Endodermal cell (in vitro differentiated cells): Measurements from ENCODE around the gene PCBP3. TPM values are rescaled to one million over a fixed set of nuclear protein-coding genes. Genes with fewer than 3 reads are reported as not detected.

Experiments
- DNase-seq: peaks from one replicate; pipeline ENCODE4 v3.0.0-alpha.2; 2017
- H3K27ac ChIP-seq: 2 replicates; pipeline ENCODE4 v1.5.1; 2013; ENCODE audit warnings: mild to moderate bottlenecking, low read depth, low read length, moderate library complexity
- H3K27me3 ChIP-seq: 2 replicates; pipeline ENCODE4 v1.6.1; 2013; ENCODE audit warnings: mild to moderate bottlenecking, low read length, moderate library complexity; ENCODE audit not compliant: insufficient read depth, control insufficient read depth, poor library complexity, severe bottlenecking
- H3K36me3 ChIP-seq: 2 replicates; pipeline ENCODE4 v1.7.0; 2013; ENCODE audit warnings: mild to moderate bottlenecking, low read length, moderate library complexity; ENCODE audit not compliant: control insufficient read depth, insufficient read depth
- H3K4me1 ChIP-seq: one replicate; pipeline ENCODE4 v1.7.0; 2013; ENCODE audit warnings: low read length; ENCODE audit not compliant: control insufficient read depth, insufficient read depth
- H3K4me3 ChIP-seq: 2 replicates; pipeline ENCODE4 v1.5.1; 2013; ENCODE audit warnings: mild to moderate bottlenecking, low read length, moderate library complexity
- H3K9ac ChIP-seq: 2 replicates; pipeline ENCODE4 v1.6.1; 2013; ENCODE audit warnings: mild to moderate bottlenecking, low read length, moderate library complexity; ENCODE audit not compliant: poor library complexity, severe bottlenecking; ENCODE audit errors: extremely low read depth
- H3K9me3 ChIP-seq: 2 replicates; pipeline ENCODE4 v1.6.1; 2013; ENCODE audit warnings: mild to moderate bottlenecking, low read length, moderate library complexity; ENCODE audit not compliant: control insufficient read depth
- H3K27ac Mint-ChIP-seq: 2 replicates; pipeline ENCODE4 v1.8.0; 2020; ENCODE audit warnings: mixed read lengths
- H3K27me3 Mint-ChIP-seq: 2 replicates; pipeline ENCODE4 v1.8.0; 2021; ENCODE audit warnings: mild to moderate bottlenecking, mixed read lengths; ENCODE audit not compliant: insufficient read depth
- H3K36me3 Mint-ChIP-seq: 2 replicates; pipeline ENCODE4 v1.8.0; 2020; ENCODE audit warnings: low read depth, mixed read lengths
- H3K4me1 Mint-ChIP-seq: 2 replicates; pipeline ENCODE4 v1.8.0; 2020; ENCODE audit warnings: mixed read lengths
- H3K4me3 Mint-ChIP-seq: 2 replicates; pipeline ENCODE4 v1.8.0; 2020; ENCODE audit warnings: mild to moderate bottlenecking, moderate library complexity, mixed read lengths
- H3K9me3 Mint-ChIP-seq: 2 replicates; pipeline ENCODE4 v1.8.0; 2020; ENCODE audit warnings: mild to moderate bottlenecking, mixed read lengths
- WGBS, 2 experiments: methylation state at CpG; one replicate each; pipeline versions ENCODE4 v1.1.5 to v1.1.7; 2013; ENCODE audit warnings: missing lambda C conversion rate in 2 of 2, mixed read lengths in 1 of 2; ENCODE audit not compliant: insufficient coverage in 1 of 2, insufficient read length in 1 of 2; 5-methylcytosine and 5-hydroxymethylcytosine counted together
- total RNA-seq, 2 donors: library from RNA; stranded (reverse); fragmentation: NEBNext Ultra II Directional in 1 of 2; extraction: Animal tissue kit (Norgen Biotek cat#: 25700) in 1 of 2; gene quantifications; 2 replicates in 1 of 2; 3 replicates in 1 of 2; pipeline ENCODE4 v1.2.1, GENCODE V29; 2021
- TF ChIP-seq, protein P1 (sequence below): fragments of 200-600 bp; sonication (generic); conservative IDR thresholded peaks from 2 replicates; pipeline ENCODE4 v1.5.0; 2021; ENCODE audit warnings: antibody characterized with exemption, mild to moderate bottlenecking

PCBP3 gene
- total RNA-seq, 2 donors from 2014 or later = 2.1 to 10.6 TPM

DNA sequence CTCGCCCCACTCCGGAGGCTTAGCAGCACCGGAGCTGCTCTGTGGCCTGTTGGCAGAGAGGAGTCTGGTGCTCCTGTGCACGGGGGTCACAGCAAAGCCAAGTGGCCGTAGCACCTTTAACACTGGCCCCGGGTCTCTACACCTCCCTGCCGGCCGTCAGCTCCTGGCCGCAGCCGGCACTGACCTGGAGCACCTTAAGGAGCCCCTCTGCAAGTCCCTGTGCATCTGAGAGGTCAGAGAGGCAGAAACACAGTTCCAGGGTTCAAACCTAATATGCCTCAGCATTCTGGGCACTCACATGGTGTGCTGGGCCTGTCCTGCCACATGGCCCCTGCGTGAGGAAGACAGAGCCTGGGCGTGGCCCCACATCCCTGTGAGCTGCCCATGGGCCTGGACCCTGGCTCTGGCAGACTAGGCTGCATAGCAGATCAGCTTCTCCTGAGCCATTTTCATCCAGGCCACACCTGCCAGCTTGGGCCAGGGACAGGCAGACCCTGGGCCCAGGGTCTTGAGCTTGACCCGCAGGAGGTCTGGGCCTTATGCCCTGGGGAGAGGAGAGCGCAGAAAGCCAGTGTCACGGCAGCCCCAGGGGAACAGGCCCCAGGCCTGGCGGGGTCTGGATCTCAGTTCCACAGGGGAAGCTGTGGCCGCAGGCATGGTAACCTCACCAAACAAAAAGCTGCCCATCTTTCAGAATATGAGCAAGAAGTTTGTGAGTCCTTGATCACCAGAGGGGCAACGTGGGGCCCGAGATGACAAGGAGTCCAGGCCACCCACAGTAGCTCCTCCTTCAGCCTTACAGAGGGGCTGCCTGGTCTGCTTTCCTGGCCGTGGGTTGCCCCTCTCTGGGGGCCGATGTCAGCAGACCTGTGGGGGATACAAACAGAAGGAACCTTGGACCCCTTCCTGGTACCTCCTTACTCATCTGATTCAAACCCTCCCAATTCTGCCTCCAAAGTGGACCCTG, 192.1 kb downstream of the PCBP3 start:
- no peak overlapping the region for H3K9ac ChIP-seq
- H3K36me3 ChIP-seq = no peaks in the 10 kb centered on the region
- TF ChIP-seq, protein P1, sequence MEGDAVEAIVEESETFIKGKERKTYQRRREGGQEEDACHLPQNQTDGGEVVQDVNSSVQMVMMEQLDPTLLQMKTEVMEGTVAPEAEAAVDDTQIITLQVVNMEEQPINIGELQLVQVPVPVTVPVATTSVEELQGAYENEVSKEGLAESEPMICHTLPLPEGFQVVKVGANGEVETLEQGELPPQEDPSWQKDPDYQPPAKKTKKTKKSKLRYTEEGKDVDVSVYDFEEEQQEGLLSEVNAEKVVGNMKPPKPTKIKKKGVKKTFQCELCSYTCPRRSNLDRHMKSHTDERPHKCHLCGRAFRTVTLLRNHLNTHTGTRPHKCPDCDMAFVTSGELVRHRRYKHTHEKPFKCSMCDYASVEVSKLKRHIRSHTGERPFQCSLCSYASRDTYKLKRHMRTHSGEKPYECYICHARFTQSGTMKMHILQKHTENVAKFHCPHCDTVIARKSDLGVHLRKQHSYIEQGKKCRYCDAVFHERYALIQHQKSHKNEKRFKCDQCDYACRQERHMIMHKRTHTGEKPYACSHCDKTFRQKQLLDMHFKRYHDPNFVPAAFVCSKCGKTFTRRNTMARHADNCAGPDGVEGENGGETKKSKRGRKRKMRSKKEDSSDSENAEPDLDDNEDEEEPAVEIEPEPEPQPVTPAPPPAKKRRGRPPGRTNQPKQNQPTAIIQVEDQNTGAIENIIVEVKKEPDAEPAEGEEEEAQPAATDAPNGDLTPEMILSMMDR = no peak
- peaks cover 2% of the 10 kb centered on the region for H3K9me3 ChIP-seq
- no peak for DNase-seq
- no peaks in the 10 kb centered on the region for H3K36me3 Mint-ChIP-seq
- H3K9me3 Mint-ChIP-seq = peaks cover 11% of the 10 kb centered on the region
- WGBS, 2 experiments = 89 to 93% methylated on average over 14 to 21 of the region's 21 CpGs
- no peaks in the 10 kb centered on the region for H3K27me3 ChIP-seq
- no peak overlapping the region for H3K4me3 Mint-ChIP-seq
- H3K27me3 Mint-ChIP-seq = no peaks in the 10 kb centered on the region
- no peaks in the 10 kb centered on the region for H3K4me1 Mint-ChIP-seq
- H3K27ac Mint-ChIP-seq = no peak overlapping the region
- peak overlapping the region; percentile 26 for H3K27ac ChIP-seq
- H3K4me3 ChIP-seq = no peak overlapping the region
- no peaks in the 10 kb centered on the region for H3K4me1 ChIP-seq

DNA sequence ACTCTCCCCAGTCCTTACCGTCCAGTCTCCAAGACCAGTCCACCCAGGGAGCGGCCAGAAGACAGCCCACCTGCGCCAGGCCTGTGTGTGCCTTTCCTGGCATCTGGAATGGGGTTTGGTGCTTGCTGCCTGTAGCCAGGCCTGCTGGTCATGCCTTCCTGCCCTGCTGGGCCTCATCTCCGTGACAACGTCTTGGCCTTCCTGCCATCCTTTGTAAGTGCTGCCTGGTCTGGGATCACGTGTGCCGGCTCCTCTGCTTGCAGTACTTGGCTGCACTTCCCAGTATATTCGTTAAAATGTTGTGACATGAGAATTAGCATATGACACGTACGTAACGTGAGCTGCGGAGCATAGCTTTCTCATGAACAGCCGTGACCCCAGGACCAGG, 192.7 kb downstream of the PCBP3 start:
- Mint-ChIP-seq H3K4me1 (no peaks in the 10 kb centered on the region), H3K4me3 (no peak overlapping the region), H3K36me3 (peaks cover 2% of the 10 kb centered on the region), H3K27ac (no peak overlapping the region), H3K9me3 (peaks cover 18% of the 10 kb centered on the region), H3K27me3 (no peaks in the 10 kb centered on the region)
- peak overlapping the region; percentile 26 for H3K27ac ChIP-seq
- TF ChIP-seq, protein P1 = no peak
- H3K36me3 ChIP-seq = no peaks in the 10 kb centered on the region
- H3K9ac ChIP-seq = no peak overlapping the region
- peaks cover 8% of the 10 kb centered on the region for H3K9me3 ChIP-seq
- 76 to 91% methylated on average over 10 to 13 of the region's 13 CpGs for WGBS, 2 experiments
- peak; percentile 42 for DNase-seq
- no peaks in the 10 kb centered on the region for H3K4me1 ChIP-seq
- no peaks in the 10 kb centered on the region for H3K27me3 ChIP-seq
- H3K4me3 ChIP-seq = no peak overlapping the region

DNA sequence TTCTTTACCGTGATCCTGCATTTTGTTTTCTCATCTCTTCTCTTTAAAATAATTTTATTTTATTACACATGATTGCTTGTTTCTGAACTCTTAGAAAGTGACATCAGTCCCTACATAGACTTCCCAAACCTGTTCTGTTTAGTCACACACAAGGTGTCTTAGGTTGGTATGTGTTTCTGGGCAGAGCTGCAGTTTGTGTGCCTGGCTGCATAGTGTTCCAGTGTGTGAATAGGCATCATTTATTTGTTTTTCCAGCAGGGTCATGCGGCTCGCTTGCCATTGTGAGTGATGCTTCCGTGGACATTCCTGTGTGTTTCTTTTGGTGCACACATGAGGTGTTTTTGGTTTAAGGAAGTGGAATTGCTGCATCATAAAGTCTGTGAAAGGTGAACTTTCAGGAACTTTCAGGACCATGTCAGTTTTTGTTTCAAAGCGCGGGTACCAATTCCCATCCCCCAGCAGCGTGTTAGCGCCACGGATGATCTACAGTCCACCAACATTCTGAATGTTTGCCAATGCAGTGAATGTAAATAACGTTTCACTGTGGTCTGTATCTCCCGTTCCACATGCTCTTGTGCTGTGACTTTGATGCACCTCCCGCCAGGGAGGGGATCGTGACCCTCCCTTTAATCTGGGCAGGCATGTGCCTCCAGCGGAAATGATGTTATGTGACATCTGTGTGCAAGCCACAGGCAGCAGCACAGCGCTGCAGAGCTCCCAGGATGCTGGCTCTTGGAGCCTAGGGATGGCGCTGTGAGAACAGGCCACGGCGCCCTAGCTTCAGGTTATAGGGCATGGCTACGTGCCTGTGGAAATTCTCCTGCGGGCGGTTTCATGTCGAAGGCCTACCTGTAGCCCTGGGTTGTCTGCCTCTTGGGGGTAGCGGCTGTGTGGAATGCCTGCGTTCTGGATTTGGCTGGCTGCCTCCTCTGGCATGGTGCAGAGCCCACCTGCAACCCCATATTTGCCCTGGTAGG, 193.5 kb downstream of the PCBP3 start:
- WGBS, 2 experiments = 94% methylated on average over 19 to 24 of the region's 24 CpGs
- peaks cover 14% of the 10 kb centered on the region for H3K9me3 ChIP-seq
- no peak overlapping the region for H3K27ac Mint-ChIP-seq
- TF ChIP-seq, protein P1 = no peak
- H3K4me1 Mint-ChIP-seq = no peaks in the 10 kb centered on the region
- DNase-seq = peak; percentile 33
- H3K36me3 Mint-ChIP-seq = peaks cover 2% of the 10 kb centered on the region
- no peak overlapping the region for H3K4me3 ChIP-seq
- no peaks in the 10 kb centered on the region for H3K36me3 ChIP-seq
- no peaks in the 10 kb centered on the region for H3K27me3 Mint-ChIP-seq
- no peak overlapping the region for H3K27ac ChIP-seq
- no peak overlapping the region for H3K9ac ChIP-seq
- peaks cover 25% of the 10 kb centered on the region for H3K9me3 Mint-ChIP-seq
- H3K4me3 Mint-ChIP-seq = no peak overlapping the region
- H3K27me3 ChIP-seq = no peaks in the 10 kb centered on the region
- no peaks in the 10 kb centered on the region for H3K4me1 ChIP-seq
